H1 (cell line): Measurements from ENCODE around the gene DAAM1. TPM values are rescaled to one million over a fixed set of nuclear protein-coding genes. Genes with fewer than 3 reads are reported as not detected.

Experiments used
- BACH1 ChIP-seq: IDR thresholded peaks from 2 replicates; pipeline ENCODE4 v1.6.1; 2012; ENCODE audit warnings: low read length, improper control_type of control experiment
- CEBPB ChIP-seq: IDR thresholded peaks from 2 replicates; pipeline ENCODE4 v1.6.1; 2012; ENCODE audit warnings: low read depth, low read length
- CHD1 ChIP-seq: IDR thresholded peaks from 2 replicates; pipeline ENCODE4 v1.6.1; 2012; ENCODE audit warnings: low read depth, low read length, improper control_type of control experiment
- CHD7 ChIP-seq: fragments of 300-600 bp; sonication (generic); IDR thresholded peaks from 2 replicates; pipeline ENCODE4 v1.7.1; 2012; ENCODE audit warnings: low read length, moderate library complexity, mild to moderate bottlenecking, inconsistent platforms; ENCODE audit not compliant: insufficient replicate concordance
- HDAC6 ChIP-seq: IDR thresholded peaks from one replicate; pipeline ENCODE4 v1.7.1; 2012; ENCODE audit warnings: low read depth, mild to moderate bottlenecking, inconsistent platforms, low read length, moderate library complexity
- RXRA ChIP-seq: IDR thresholded peaks from 2 replicates; pipeline ENCODE4 v1.6.1; 2011; ENCODE audit warnings: low read depth, mild to moderate bottlenecking, low read length, moderate library complexity; ENCODE audit not compliant: insufficient read depth
- SIN3A ChIP-seq, 2 experiments: IDR thresholded peaks in 1 of 2; conservative IDR thresholded peaks in 1 of 2; 2 replicates each; pipeline ENCODE4 v1.6.1; 2011 to 2012; ENCODE audit warnings: low read length in 2 of 2, improper control_type of control experiment in 1 of 2, low read depth in 1 of 2, mild to moderate bottlenecking in 1 of 2
- SRF ChIP-seq: IDR thresholded peaks from 2 replicates; pipeline ENCODE4 v1.6.1; 2011; ENCODE audit warnings: mild to moderate bottlenecking, low read depth, low read length, moderate library complexity
- SUZ12 ChIP-seq: fragments of 200-600 bp; sonication (generic); IDR thresholded peaks from 2 replicates; pipeline ENCODE4 v1.6.1; 2012; ENCODE audit warnings: mild to moderate bottlenecking, inconsistent platforms, low read length, moderate library complexity, mixed read lengths
- polyA plus RNA-seq, 7 experiments: library from polyadenylated mRNA; depleted of rRNA in 3 of 7; stranded (reverse) in 5 of 7; unstranded in 2 of 7; fragments of >200 nt in 5 of 7; fragments of 200-250 nt in 2 of 7; gene quantifications; 1 replicate in 5 of 7; 2 replicates in 1 of 7; 4 replicates in 1 of 7; pipeline versions ENCODE4 v1.2.1 to v1.2.3, GENCODE V29; 2011 to 2013; ENCODE audit warnings: missing spikeins in 2 of 7, mixed read lengths in 2 of 7
- total RNA-seq: library from RNA; stranded (reverse); fragmentation: NEBNext Ultra II Directional; extraction: Animal tissue kit (Norgen Biotek cat#: 25700); gene quantifications from 2 replicates; pipeline ENCODE4 v1.2.1, GENCODE V29; 2021
- TF ChIP-seq, protein P1 (sequence below): IDR thresholded peaks from 2 replicates; pipeline ENCODE4 v1.6.1; 2011; ENCODE audit warnings: low read depth, mild to moderate bottlenecking, low read length; ENCODE audit not compliant: insufficient read depth
- TF ChIP-seq, protein P2 (sequence below): IDR thresholded peaks from 2 replicates; pipeline ENCODE4 v1.6.1; 2012; ENCODE audit warnings: inconsistent platforms

Gene DAAM1
- total and polyA plus RNA-seq, 2 of the 8 experiments (the other 6 are each of a cell fraction or from before 2014, with no cell fraction given), result 5.0 to 44.9 TPM

DNA sequence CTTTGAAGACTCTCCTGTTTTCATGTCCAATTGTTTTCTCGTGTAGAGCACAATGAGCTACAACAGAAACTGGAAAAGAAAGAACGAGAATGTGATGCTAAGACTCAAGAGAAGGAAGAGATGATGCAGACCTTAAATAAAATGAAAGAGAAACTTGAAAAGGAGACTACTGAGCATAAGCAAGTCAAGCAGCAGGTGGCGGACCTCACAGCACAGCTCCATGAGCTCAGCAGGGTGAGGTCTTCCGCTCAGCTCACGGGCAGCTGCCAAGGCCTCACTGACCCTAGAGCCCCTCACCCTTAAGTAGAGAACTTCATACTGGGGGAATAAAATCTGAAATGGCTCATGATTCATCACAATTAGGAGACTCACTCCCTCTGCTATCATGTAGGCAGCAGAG lies 142.0 kb downstream of the DAAM1 start (continued):
- TF ChIP-seq CHD7 (no peak), HDAC6 (no peak), CEBPB (no peak), CHD1 (no peak), BACH1 (no peak), RXRA (no peak), SUZ12 (no peak), SIN3A (conservative IDR thresholded peaks at IDR 0.05 in 1 of 2, IDR thresholded peaks at IDR 0.05 in 1 of 2; ENCODE audit: low read depth in 1 of 2, low read length in 2 of 2) (no peak), SRF (no peak)
- TF ChIP-seq, protein P1, sequence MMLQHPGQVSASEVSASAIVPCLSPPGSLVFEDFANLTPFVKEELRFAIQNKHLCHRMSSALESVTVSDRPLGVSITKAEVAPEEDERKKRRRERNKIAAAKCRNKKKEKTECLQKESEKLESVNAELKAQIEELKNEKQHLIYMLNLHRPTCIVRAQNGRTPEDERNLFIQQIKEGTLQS, result no peak
- TF ChIP-seq, protein P2, sequence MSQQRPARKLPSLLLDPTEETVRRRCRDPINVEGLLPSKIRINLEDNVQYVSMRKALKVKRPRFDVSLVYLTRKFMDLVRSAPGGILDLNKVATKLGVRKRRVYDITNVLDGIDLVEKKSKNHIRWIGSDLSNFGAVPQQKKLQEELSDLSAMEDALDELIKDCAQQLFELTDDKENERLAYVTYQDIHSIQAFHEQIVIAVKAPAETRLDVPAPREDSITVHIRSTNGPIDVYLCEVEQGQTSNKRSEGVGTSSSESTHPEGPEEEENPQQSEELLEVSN, result no peak
